GM21529 (cell line): ENCODE data around the gene WDR12.
A peak's percentile ranks its signal among the peaks of the same experiment; 100 is the strongest.
"Not testable (repeated sequence)": the region's sequence is repeated elsewhere in the genome, so short reads cannot be mapped to it uniquely, and the experiment has no call there.

Experiments used
- ATAC-seq: cut with Tn5 transposase; IDR thresholded peaks from one replicate; pipeline ENCODE4 v1.9.1; 2021; ENCODE audit not compliant: unreplicated experiment

The WDR12 gene

DNA sequence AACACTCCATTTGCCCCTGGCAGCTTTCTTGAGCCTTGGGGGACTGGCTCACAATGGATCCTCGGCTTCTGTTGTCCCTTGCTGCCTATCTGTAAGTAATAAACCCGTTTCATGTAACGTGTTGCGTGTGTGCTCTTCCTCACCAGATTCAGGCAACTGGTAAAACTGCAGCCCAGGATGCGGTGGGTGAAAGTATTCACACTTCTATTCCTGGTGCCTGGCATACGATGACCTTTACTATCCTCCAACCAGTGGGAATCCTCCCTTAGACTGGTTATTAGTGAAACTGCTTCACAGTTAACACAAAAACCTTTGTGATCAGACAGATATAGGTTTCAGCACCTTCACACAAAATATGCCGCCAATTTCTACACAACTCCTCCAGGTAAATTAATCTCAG is 26.3 kb downstream of the WDR12 start:
- no peak for ATAC-seq

DNA sequence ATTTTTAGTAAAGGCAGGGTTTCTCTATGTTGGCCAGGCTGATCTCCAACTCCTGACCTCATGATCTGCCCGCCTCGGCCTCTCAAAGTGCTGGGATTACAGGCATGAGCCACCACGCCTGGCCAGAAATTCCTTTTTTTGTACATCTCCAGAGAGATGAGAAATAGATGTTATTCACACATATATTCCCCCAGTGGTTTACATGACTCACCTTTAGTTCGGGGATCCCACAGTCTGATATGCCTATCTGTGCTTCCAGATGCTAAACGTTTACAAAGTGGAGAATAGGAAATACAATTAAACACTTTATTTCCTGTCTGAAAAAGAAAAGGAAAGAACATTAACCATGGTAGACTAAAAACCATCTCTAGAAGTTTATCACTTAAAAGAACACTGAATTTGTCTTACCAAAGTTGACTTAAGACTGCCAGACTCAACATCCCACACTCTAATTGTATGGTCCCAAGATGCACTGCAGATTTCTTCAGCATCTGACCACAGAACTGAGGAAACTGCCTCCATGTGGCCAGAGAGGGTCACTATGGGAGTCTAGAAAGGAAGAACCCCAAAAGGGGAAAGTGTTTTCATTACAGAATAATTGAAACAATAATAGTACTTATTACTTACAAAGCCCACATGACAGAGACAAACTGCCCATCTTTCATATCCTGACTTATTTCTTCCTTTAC is 27.3 kb downstream of the WDR12 start:
- no peak for ATAC-seq

DNA sequence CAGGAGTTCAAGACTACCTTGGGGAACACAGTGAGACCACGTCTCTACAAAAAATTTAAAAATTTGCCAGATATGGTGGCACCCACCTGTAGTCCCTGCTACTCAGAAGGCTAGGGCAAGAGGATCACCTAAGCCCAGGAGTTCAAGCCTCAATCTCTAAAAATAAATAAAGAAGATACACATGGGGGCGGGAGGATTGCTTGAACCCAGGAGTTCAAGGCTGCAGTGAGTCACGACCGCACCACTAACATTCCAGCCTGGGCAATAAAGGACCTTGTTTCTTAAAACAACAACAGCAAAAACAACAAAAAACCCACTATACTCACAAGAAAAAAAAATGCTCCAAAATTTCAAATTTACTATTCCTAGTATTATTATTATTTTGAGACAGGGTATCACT is 29.9 kb downstream of the WDR12 start:
- ATAC-seq, result no peak

DNA sequence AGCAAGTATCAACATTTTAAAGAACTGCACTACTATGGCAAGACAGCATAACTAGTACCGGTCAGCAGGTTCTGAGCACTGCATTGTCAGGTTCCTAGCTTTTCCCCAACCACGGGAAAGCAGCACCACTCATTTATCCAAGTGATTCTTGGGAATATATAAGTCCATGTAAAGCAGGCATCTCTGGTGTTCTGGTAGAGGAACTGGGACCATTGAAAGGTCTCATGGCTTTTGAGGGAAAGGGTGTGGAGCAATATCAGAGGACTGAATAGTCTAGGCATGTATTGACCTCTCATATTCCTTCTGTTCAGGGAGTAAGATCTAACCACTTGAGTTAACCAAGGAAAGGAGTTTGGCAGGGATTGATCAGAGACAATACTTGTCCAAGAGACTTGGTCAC is 33.8 kb downstream of the WDR12 start:
- ATAC-seq, result no peak

DNA sequence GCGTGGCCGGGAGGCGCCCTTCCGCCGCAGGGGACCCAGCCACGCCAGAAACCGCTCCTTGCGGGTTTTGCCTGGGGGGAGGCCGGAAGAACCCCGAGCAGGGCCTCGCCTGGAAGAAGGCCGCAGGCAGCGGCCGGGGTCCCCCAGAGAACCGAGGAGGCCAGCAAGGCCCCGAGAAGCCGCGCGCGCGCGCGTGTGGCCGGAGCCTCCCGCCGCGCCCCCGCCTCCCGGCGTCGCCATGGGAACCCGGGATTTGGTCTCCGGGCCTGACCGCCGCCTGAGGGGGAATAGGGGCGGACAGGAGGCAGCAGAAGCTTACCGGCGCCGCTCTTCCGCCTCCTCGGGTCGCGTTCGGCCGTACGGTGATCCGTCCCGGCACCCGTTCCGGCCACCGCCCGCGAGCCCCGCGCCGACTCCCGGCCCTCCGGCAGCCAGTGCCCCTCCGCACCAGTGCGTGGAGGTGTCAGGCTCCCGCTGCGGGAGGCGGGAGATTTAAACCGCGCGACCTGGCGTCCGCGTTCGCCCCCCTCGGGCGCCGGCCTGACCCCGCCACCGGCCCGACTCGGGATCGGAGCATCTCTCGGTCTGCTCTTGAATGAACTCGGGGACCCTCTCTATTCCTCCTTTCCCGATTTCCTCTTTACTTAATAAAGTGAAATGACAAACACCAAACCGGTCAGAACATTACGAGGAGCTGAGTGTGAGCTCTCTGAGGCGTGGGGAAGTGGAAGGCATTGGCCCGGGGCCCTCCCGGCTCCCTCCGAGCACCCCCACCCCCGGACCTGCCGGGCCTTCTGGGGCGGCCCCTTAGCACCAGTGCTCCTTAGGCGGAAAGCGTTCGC is 40.0 kb downstream of the WDR12 start, which contains the start of gene ICA1L:
ICA1L (minus strand) TSS at position 467 of the 842 bp plus-strand sequence. CDS start 42,757 bp downstream, outside the sequence.
- peak; percentile 58 for ATAC-seq

DNA sequence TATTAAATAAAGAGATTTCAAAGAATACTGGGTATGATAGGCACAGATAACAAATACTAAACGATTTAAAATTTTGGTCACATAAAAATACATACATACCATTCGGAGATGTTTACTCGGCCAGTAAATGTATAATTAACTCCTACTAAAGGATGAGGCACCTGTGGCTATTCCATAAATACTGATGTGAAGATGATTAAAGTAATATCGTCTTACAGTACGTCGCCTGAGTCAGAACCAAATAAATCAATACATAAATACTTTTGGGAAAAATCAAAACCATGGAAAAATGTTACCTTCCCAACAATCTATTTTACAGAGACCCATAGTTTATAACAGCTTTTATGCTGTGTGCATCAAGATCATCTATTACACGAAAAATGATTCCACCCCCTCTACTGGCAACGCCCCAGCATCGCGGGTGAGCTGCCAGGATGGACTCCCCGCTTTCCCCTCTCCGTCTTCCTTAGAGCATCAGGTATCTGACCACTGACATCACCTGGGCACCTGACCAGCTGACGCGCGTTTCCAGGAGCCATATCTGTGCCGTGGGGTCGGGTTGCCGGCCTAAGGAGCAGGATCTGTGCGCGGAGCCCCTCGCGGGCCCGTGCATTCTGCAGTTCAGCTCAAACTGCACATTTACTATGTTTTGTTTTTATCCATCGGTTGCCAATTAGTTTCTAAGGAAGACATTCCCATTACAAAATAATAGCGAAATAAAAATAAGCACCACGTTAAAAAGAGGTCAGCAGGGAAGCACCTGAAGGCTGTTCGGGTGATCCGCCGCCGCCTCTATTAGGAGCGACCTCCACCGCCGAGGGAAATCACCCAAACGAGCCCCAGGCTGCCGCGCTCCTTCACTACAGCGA is 40.8 kb downstream of the WDR12 start:
- peak; percentile 83 for ATAC-seq

DNA sequence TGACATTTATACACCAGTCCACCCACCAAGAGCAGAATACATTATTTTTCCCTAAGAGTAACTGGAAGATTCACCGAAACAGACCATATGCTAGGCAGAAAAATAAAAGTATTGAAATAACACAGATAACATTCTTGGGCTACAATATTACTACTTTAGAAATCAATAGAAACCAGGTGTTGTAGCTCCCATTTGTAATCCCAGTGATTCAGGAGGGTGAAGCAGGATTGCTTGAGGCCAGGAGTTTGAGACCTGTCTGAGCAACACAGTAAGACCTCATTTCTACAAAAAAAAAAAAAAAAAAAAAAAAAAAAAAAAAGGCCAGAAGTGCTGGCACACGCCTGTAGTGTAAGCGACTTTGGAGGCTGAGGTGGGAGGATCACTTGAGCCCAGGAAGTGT is 49.5 kb downstream of the WDR12 start:
- no peak for ATAC-seq

DNA sequence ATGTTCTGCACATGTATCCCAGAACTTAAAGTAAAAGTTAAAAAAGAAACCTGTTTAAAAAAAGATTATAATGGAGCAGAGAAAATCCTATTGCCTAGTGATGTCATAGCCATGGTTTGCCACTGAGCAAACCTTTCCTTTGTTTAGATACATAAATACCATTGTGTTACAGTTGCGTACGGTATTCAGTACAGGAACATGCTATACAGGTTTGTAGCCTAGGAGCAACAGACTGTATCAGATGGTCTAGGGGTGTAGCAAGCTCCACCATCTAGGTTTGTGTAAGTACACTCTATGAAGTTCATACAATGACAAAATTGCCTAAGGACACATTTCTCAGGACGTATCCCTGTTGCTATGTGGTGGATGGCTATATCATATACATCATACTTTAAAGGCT is 52.9 kb downstream of the WDR12 start:
- ATAC-seq, result no peak

DNA sequence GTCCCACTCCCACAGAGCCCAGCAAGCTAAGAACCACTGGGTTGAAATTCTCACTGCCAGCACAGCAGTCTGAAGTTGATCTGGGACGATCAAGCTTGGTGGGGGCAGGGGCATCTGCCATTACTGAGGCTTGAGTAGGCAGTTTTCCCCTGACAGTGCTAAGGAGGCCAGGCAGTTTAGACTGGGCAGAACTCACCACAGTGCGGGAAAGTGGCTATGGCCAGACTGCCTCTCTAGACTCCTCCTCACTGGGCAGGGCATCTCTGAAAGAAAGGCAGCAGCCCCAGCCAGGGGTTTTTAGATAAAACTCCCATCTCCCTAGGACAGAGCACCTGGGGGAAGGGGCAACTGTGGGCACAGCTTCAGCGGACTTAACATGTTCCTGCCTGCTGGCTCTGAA is 62.1 kb downstream of the WDR12 start:
- ATAC-seq, result not testable (repeated sequence)

DNA sequence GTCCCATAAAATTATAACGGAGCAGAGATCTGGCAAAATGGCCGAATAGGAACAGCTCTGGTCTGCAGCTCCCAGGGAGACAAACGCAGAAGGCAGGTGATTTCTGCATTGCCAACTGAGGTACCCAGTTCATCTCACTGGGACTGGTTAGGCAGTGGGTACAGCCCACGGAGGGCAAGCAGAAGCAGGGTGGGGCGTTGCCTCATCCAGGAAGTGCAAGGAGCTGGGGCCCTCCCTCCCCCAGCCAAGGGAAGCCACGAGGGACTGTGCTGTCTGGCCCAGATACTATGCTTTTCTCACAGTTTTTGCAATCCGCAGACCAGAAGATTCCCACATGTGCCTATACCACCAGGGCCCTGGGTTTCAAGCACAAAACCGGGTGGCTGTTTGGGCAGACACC is 62.7 kb downstream of the WDR12 start:
- ATAC-seq, result no peak

DNA sequence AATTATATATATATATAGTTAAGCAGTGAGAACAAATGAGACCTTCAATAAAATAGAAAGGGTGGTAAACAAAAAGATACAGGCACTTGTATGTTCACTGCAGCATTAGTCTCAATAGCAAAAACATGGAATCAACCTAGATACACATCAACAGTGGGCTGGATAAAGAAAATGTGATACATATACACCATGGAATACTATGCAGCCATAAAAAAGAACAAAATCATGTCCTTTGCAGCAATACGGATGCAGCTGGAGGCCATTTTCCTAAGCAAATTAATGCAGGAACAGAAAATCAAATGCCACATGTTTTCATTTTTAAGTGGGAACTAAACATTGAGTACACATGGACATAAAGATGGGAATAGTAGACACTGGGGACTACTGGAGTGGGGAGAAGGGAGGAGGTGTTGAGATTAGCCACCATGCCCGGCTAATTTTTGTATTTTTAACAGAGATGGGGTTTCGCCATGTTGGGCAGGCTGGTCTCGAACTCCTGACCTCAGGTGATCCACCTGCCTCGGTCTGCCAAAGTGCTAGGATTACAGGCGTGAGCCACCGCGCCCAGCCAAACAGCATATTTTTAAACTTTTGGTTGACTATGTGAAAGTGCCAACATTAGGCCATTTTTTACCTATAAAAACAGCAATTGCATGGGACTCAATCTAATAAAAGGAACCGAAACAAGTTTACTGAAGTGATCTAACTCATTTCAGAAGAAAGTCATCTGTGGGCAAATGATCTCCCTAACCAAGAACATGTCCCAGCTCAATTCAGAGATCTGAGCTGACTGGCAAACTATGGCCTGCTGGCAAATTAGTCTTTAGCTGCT is 63.6 kb downstream of the WDR12 start:
- peak; percentile 90 for ATAC-seq

DNA sequence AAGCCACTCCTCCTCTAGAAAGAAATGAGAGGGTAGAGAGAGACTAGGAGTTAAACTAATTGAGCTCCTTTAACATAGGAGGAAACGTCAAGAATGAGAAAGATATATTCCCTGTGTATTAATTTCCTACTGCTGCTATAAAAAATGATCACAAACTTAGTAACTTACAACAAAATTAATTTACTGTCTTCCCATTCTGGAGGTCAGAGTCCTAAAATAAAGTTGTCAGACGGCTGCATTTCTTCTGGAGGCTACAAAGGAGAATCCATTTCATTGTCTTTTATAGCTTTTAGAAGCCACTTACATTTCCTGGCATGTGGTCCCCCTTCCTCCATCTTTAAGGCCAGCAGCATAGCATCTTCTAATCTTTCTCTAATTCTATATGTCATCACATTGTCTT is 66.8 kb downstream of the WDR12 start:
- no peak for ATAC-seq

DNA sequence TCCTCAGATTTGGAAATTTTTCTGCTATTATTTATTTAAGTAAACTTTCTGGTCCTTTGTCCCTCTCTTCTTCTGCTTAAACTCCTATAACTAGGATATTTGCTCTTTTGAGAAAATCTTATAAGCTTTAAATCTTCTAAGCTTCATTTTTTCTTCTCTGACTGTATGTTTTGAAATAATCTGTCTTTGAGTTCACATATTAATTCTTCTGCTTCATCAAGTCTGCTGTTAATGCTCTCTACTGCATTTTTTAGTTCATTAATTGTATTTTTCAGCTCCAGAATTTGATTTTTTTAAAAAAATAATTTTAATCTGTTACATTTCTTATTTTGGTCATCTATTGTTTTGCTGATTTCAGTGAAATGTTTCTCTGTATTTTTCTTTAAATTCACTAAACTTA is 68.8 kb downstream of the WDR12 start:
- ATAC-seq, result no peak

DNA sequence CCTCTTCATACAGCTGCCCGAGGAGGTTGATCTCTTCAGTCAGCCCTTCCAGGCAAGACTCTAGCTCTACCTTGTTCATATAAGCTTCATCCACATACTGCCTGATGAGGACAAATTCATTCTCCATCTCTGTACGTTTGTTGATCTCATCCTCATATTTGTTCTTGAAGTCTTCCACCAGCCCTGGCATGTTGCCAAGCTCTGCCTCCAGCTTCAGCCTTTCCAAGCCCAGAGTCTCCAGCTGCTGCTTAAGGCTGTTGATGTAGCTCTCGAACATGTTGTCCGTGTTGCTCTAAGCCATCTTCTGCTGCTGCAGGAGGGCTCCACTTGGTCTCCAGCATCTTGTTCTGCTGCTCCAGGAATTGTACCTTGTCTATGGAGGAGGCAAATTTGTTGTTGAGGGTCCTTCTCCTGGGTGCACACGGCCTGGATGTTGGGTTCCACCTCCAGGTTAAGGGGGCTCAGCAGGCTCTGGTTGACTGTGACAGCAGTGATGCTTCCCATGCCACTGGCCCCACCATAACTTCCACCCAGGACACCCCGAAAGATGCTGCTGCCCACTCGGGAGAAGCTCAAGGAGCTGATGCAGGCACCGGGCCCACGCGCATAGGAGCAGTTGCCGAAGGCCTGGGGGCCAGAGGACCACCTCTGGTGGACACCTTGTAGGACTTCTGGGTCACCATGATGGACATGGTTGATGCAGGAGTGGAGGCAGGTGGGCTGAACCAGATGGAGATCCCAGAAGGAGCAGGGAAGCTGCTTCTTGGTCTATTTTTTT is 70.2 kb downstream of the WDR12 start:
- ATAC-seq, result no peak

DNA sequence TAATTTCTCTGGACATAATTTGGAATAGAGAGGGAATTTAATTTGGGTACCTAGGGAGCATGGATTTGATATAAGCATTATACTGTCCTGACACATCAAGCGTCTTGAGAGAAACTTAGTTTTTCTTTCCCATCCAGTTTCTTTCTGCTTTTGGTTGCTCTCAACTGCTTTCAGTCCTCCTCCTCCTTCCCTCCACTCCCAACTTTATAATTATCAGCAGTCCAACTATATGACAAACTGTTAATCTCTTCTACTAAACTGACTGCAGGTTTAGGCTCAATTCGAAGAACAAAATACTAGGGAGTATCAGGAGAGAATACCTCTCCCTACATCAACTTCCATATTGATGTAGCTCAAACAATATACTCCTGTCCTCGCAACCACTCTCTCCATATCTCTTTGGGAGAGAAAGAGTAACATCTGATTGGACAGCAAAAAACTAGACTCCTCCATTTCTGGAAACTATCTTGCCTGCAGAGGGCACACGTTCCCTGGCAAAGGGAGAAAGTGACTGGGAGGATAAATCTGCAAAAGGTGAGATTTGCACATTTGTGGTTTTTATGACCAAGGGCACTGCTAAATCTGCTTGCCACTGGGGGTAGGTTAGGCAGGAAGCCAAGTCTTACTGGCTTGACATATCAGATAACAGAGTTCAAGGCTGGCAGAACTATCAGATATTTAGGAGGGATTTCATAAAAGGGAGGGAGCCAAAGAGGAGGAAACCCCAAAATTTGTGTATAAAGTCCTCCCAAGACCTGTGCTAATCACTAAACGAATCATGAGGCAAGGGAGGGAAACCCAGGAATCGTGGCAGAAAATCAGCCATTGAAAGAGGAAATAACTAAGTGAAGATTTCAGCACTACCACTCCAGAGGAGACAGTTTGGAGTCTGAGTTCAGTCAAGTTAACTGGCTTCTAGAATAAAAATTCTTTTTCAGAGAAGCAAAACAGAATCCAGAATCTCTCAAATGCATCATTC is 79.9 kb downstream of the WDR12 start:
- ATAC-seq, result no peak

DNA sequence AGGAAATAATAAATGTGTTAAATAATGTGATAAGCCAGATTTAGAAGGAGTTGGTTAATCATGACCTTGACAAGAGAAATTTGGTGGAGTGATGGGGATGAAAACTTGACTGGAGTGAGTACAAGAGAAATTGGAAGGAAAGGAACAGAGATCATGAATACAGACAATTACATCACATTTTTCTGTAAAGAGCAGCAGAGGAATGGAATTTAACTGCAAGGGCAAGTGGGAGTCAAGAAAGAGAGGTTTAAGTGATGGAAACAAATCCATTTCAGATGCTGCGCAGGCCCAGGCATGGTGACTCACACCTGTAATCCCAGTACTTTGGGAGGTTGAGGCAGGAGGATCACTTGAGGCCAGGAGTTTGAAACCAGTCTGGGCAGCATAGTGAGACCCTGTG is 86.6 kb downstream of the WDR12 start:
- ATAC-seq, result no peak
